Right hindlimb (tissue), 1 donor: ENCODE data around the gene CACNG1.
"Not testable (repeated sequence)": the region's sequence is repeated elsewhere in the genome, so short reads cannot be mapped to it uniquely, and the experiment has no call there.

Source experiments
- DNase-seq: peaks from one replicate; pipeline ENCODE4 v3.0.0-alpha.2; 2018

The CACNG1 gene

DNA sequence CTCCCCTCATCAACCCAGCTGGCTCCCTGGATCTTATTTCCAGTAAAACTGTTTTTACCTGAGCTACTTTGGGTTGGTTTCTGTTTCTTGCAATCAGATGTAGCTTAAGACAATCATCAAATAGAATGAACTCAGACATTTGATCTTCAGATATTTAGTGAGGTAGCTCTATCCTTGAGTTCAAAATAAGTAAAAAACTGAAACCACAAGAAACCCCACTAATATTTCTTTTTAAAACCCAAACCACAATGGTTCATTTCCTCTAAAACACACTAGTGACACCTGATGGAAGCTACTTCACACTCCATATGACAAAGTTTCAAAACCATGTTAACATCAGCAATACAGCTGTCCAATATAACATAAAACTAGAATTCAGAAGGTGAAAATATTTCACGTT is 37.8 kb downstream of the CACNG1 start:
- no peak for DNase-seq

DNA sequence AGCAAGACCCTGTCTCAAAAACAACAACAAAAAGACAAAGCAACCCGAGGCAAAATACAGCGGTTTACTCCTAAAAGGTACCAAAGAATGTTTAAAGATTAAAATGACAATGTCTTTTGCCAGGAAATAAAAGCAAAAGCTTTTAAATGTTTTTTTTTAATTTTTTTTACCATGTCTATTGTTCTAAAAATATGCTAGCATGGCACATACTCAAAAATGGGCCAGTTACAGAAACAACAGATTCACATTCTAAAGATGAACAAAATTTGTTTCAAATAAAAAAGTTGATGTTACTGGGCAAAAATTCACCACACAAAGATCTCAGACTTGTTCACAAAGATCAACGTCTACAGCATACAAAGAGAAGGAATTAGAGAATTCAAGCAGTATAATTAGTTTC is 41.1 kb downstream of the CACNG1 start:
- DNase-seq, result no peak

DNA sequence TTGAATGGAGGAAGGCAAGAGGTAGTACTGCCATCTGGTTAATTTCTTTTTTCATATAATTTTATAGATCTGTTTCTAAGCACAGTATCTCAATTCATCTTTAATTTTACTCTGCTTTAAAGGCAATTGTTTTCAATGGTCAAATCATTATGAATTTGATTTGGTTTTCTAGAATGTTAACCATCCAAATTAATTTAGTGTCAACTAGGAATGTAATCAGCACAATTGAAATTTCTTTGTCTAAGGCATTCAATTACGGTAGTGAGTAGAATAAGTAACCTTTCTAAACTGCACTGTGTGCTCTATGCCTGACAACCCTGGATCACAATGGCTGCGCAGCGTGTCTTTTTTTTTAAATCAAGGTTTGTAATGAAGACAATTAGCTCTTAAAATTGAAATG is 44.3 kb downstream of the CACNG1 start:
- DNase-seq, result no peak

DNA sequence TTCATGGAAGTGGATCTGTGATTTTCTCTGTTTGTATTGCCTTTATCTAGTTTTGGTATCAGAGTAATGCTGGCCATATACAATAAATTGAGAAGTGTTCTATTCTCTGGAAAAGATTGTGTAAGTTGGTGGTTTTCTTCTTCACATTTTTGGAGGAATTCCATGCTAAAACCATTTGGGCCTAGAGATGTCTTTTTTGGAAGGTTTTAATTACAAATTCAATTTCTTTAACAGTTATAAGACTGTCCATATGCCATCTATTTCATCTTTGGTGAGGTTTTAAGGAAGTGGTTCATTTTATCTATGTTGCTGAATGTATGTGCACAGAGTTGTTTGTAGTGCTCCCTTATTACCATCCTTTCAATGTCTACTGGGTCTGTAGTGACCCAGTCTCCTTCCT is 46.0 kb downstream of the CACNG1 start:
- DNase-seq, result no peak

DNA sequence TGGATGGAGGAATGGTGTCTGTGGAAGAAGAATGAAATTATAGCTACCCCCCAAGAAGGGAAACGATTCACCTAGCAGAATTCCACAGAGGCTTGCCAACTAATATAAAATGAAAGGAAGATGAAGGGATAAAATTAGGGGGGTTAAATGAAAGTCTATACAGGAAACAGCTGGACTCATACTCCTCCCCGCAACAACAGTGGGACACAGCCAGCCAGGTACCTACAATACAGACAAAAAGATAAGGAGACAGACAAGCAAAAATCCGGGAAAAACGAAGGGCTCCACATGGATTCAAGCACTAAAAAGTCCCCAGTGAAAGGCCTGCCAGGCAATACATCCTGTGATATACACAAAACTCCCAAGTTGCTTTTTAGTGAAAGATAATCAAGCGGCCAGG is 47.9 kb downstream of the CACNG1 start:
- no peak for DNase-seq

DNA sequence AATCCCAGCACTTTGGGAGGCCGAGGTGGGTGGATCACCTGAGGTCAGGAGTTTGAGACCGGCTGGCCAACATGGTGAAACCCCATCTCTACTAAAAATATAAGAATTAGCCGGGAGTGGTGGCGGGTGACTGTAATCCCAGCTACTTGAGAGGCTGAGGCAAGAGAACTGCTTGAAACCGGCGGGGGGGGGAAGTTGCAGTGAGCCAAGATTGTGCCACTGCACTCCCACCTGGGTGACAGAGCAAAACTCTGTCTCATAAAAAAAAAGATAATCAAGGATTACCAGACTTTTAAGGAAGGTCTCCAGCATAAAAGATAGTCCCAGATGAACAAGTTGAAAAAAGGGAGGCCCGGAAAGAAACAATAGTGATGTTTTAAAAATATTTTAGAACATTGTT is 48.4 kb downstream of the CACNG1 start:
- not testable (repeated sequence) for DNase-seq

DNA sequence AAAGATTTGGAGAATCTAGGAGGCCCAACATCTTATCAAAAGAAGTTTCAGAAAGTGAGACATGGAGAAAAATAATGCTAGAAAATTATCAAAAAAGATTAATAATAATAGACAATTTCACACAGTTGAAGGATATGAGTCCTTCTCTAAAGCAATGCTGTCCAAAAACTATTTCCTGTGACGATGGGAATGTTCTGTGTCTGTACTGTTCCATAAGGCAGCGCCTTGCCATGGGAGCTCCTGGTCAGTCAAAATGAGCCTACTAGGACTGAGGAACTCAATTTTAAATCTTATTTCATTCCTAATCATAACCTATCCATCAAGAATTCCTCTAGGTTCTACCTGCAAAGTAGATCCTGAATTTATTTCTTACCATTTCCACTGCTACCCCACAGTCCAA is 49.0 kb downstream of the CACNG1 start:
- DNase-seq, result no peak

DNA sequence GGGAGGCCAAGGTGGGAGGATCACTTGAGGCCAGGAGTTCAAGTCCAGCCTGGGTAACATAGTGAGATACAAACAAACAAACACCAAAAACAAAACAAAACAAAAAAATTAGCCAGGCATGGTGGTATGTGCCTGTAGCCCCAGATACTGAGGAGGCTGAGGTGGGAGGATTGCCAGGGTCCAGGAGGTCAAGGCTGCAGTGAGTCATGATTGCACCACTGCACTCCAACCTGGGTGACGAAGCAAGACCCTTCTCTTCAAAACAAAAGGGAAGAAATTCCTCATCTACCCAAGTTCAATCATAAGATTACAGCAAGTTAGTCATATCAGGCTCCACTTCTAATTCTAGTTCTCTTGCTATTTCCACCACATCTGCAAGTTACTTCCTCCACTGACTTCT is 50.9 kb downstream of the CACNG1 start:
- not testable (repeated sequence) for DNase-seq

DNA sequence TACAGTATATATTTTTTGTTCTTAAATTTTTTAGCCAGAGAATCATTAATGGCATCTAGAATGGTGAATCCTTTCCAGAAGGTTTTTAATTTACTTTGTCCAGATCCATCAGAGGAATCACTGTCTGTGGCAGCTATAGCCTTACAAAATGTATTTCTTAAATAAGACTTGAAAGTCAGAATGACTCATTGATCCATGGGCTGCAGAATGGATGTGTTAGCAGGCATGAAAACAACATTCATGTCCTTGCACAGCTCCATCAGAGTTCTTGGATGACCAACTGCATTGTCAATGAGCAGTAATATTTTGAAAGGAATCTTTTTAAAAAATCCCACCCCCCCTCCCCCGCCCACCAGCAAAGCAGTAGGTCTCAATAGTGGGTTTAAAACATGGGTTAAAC is 51.4 kb downstream of the CACNG1 start:
- DNase-seq, result no peak

DNA sequence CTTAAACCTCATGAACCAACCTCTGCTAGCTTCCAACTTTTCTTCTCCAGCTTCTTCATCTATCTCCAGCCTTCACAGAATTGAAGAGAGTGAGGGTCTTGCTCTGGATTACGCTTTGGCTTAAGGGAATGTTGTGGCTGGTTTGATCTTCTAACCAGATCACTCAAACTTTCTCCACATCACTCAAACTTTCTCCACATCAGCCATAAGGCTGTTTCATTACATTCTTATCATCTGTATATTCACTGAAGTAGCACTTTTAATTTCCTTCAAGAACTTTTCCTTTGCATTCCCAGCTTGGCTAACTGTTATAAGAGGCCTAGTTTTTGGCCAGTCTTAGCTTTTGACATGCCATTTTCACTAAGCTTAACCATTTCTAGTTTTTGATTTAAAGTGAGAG is 52.3 kb downstream of the CACNG1 start:
- no peak for DNase-seq

DNA sequence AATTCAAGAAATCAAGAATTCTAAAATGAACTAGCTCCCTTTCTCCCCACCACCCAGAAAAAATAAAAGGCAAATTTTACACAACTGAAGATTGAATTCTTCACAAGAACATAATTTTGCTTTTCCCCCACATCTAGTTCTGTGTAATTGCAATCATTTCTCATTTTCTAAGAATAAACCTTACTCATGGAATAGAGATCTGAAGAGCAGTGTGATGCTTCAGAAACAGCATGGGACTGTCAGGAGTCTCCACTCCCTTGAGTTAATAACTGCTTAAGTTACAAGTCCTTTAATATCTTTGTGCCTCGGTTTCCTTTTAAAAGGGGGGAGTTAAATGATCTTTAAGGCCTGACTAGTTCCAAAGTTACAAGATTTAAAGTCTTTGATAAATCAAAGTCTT is 53.7 kb downstream of the CACNG1 start:
- no peak for DNase-seq

DNA sequence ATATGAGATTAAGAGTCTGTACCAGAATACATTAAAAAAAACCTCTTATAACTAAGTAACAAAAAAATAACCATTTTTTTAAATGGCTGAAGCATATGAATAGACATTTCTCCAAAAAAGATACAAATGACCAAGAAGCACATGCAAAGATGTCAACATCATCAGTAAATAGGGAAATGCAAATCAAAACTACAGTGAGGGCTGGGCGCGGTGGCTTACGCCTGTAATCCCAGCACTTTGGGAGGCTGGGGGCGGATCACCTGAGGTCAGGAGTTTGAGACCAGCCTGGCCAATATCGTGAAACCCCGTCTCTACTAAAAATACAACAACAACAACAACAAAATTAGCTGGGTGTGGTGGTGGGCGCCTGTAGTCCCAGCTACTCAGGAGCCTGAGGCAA is 60.3 kb downstream of the CACNG1 start:
- DNase-seq, result not testable (repeated sequence)

DNA sequence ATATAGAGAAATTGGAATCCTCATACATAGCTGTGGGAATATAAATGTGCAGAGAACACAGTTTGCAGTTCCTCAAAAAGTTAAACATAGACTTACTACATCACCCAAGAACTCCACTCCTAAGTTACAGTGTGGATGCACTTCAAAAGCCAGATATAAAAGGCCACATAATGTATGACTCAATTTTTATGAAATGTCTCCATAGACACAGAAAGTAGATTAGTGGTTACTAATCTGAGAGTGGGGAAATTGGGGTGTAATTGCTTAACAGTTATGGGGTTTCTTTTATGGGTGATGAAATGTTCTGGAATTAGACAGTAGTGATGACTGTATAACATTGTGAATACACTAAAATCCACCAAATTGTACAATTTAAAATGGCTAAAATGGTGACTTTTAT is 60.9 kb downstream of the CACNG1 start:
- no peak for DNase-seq
